Muscle layer of colon (tissue), 2 donors: ENCODE results near the gene USP10.
"Not testable (repeated sequence)": the region's sequence is repeated elsewhere in the genome, so short reads cannot be mapped to it uniquely, and the experiment has no call there.

ENCODE experiments used
- H3K27ac ChIP-seq: one replicate; pipeline ENCODE4 v1.7.0; 2013; ENCODE audit warnings: low read depth, mild to moderate bottlenecking, low read length, moderate library complexity
- H3K27me3 ChIP-seq, 2 donors: one replicate each; pipeline ENCODE4 v1.7.0; 2013; ENCODE audit warnings: low read length in 2 of 2, mild to moderate bottlenecking in 2 of 2; ENCODE audit not compliant: insufficient read depth in 2 of 2, control insufficient read depth in 1 of 2
- H3K36me3 ChIP-seq: one replicate; pipeline ENCODE4 v1.7.0; 2013; ENCODE audit warnings: mild to moderate bottlenecking, low read length; ENCODE audit not compliant: insufficient read depth
- H3K4me1 ChIP-seq: one replicate; pipeline ENCODE4 v1.7.0; 2013; ENCODE audit warnings: mild to moderate bottlenecking, low read length; ENCODE audit not compliant: insufficient read depth
- H3K4me3 ChIP-seq, 2 donors: one replicate each; pipeline ENCODE4 v1.7.0; 2013; ENCODE audit warnings: low read length in 2 of 2, low read depth in 1 of 2, mild to moderate bottlenecking in 1 of 2, moderate library complexity in 1 of 2
- H3K9ac ChIP-seq: one replicate; pipeline ENCODE4 v1.7.0; 2013; ENCODE audit warnings: low read length
- H3K9me3 ChIP-seq: one replicate; pipeline ENCODE4 v1.7.0; 2013; ENCODE audit warnings: mild to moderate bottlenecking, low read length
- donor health status: abdominal sarcoma.
- donor health status: Adenocarcinoma of cecum.

USP10 gene

GRCh38 chr16:84722068-84722467, 22.3 kb downstream of the USP10 start:
- Histone ChIP-seq H3K9ac (no peak overlapping the region), H3K27ac (no peak overlapping the region), H3K9me3 (no peaks in the 10 kb centered on the region), H3K4me1 (peaks cover 34% of the 10 kb centered on the region), H3K27me3 (no peaks in the 10 kb centered on the region), H3K4me3 (no peak overlapping the region), H3K36me3 (no peaks in the 10 kb centered on the region)

- Histone ChIP-seq H3K9ac (no peak overlapping the region), H3K27me3 (no peaks in the 10 kb centered on the region), H3K36me3 (no peaks in the 10 kb centered on the region), H3K27ac (no peak overlapping the region), H3K4me3 (no peak overlapping the region), H3K9me3 (no peaks in the 10 kb centered on the region), H3K4me1 (peaks cover 35% of the 10 kb centered on the region)
Measured at GRCh38 chr16:84723906-84724305, 24.1 kb downstream of the USP10 start.

- H3K4me3 ChIP-seq, result no peak overlapping the region
- H3K9ac ChIP-seq, result no peak overlapping the region
- H3K27me3 ChIP-seq, result no peaks in the 10 kb centered on the region
- no peak overlapping the region for H3K27ac ChIP-seq
- peaks cover 40% of the 10 kb centered on the region for H3K4me1 ChIP-seq
- H3K36me3 ChIP-seq, result no peaks in the 10 kb centered on the region
- H3K9me3 ChIP-seq, result no peaks in the 10 kb centered on the region
Measured at GRCh38 chr16:84724606-84725309, 25.0 kb downstream of the USP10 start.

GRCh38 chr16:84725481-84726078, 25.8 kb downstream of the USP10 start:
- Histone ChIP-seq H3K27ac (no peak overlapping the region), H3K4me1 (peaks cover 48% of the 10 kb centered on the region), H3K36me3 (no peaks in the 10 kb centered on the region), H3K27me3 (no peaks in the 10 kb centered on the region), H3K4me3 (no peak overlapping the region), H3K9me3 (no peaks in the 10 kb centered on the region), H3K9ac (no peak overlapping the region)

GRCh38 chr16:84726079-84726668, 26.4 kb downstream of the USP10 start:
- Histone ChIP-seq H3K36me3 (no peaks in the 10 kb centered on the region), H3K4me1 (peaks cover 50% of the 10 kb centered on the region), H3K27ac (no peak overlapping the region), H3K9me3 (no peaks in the 10 kb centered on the region), H3K27me3 (no peaks in the 10 kb centered on the region), H3K9ac (no peak overlapping the region), H3K4me3 (no peak overlapping the region)

- Histone ChIP-seq H3K27ac (no peak overlapping the region), H3K27me3 (no peaks in the 10 kb centered on the region), H3K4me1 (peaks cover 50% of the 10 kb centered on the region), H3K4me3 (no peak overlapping the region), H3K9ac (no peak overlapping the region), H3K9me3 (no peaks in the 10 kb centered on the region), H3K36me3 (no peaks in the 10 kb centered on the region)
Measured at GRCh38 chr16:84726669-84727467, 27.1 kb downstream of the USP10 start.

- Histone ChIP-seq H3K36me3 (no peaks in the 10 kb centered on the region), H3K4me1 (peaks cover 50% of the 10 kb centered on the region), H3K4me3 (no peak overlapping the region), H3K27ac (no peak overlapping the region), H3K27me3 (no peaks in the 10 kb centered on the region), H3K9ac (peak overlapping the region; percentile 1), H3K9me3 (no peaks in the 10 kb centered on the region)
Measured at GRCh38 chr16:84728853-84729424, 29.1 kb downstream of the USP10 start.

GRCh38 chr16:84729716-84730320, 30.0 kb downstream of the USP10 start:
- no peaks in the 10 kb centered on the region for H3K9me3 ChIP-seq
- no peak overlapping the region for H3K27ac ChIP-seq
- no peaks in the 10 kb centered on the region for H3K27me3 ChIP-seq
- peaks cover 44% of the 10 kb centered on the region for H3K4me1 ChIP-seq
- H3K4me3 ChIP-seq, result no peak overlapping the region
- no peaks in the 10 kb centered on the region for H3K36me3 ChIP-seq
- H3K9ac ChIP-seq, result peak overlapping the region; percentile 1

- no peak overlapping the region for H3K9ac ChIP-seq
- H3K9me3 ChIP-seq, result no peaks in the 10 kb centered on the region
- no peak overlapping the region for H3K4me3 ChIP-seq
- H3K27me3 ChIP-seq, result no peaks in the 10 kb centered on the region
- peaks cover 37% of the 10 kb centered on the region for H3K4me1 ChIP-seq
- H3K36me3 ChIP-seq, result peaks cover 6% of the 10 kb centered on the region
- no peak overlapping the region for H3K27ac ChIP-seq
Measured at GRCh38 chr16:84730406-84731106, 30.8 kb downstream of the USP10 start.

- not testable (repeated sequence) for H3K27ac ChIP-seq, H3K9me3 ChIP-seq, H3K27me3 ChIP-seq, H3K4me3 ChIP-seq, H3K9ac ChIP-seq
- peaks cover 10% of the 10 kb centered on the region for H3K36me3 ChIP-seq
- H3K4me1 ChIP-seq, result peaks cover 30% of the 10 kb centered on the region
Measured at GRCh38 chr16:84732332-84732673, 32.5 kb downstream of the USP10 start.
